ENCODE data around the gene NCK1. TPM values are rescaled to one million over a fixed set of nuclear protein-coding genes. Genes with fewer than 3 reads are reported as not detected.
"Not testable (repeated sequence)": the region's sequence is repeated elsewhere in the genome, so short reads cannot be mapped to it uniquely, and the experiment has no call there.

The NCK1 gene
- total and polyA plus RNA-seq, 2 of the 13 experiments (the other 11 are each of a cell fraction or from before 2014, with no cell fraction given) = 14.7 to 30.4 TPM

GRCh38 chr3:136869282-136869681 is 7.3 kb downstream of the NCK1 start:
- CTCF ChIA-PET (ENCODE audit: low intra/inter-chr PET ratio, low total read pairs) = no interaction called here
- Histone ChIP-seq H3K27me3 (ENCODE audit: control insufficient read depth in 1 of 2, insufficient read depth in 2 of 2, low read length in 2 of 2) (no peaks in the 10 kb centered on the region), H2AFZ (ENCODE audit: low read length) (no peak overlapping the region), H3K4me1 (ENCODE audit: insufficient read depth, low read length) (peaks cover 65% of the 10 kb centered on the region), H3K4me3 (replicated peaks in 1 of 3; ENCODE audit: insufficient read depth in 1 of 3, low read depth in 2 of 3, low read length in 3 of 3) (no peak overlapping the region), H3K9me3 (ENCODE audit: low read length) (no peaks in the 10 kb centered on the region), H3K36me3 (replicated peaks in 1 of 2; ENCODE audit: control insufficient read depth in 1 of 2, insufficient read depth in 2 of 2, low read length in 2 of 2) (0 out of 5 replicates have a peak, but pooled peaks cover 0 to 8% of the 10 kb centered on the region in 2 experiments), H4K20me1 (ENCODE audit: insufficient read depth, low read length) (peaks cover 18% of the 10 kb centered on the region), H3K9ac (ENCODE audit: insufficient read depth, low read depth, low read length) (no peak overlapping the region), H3K4me2 (ENCODE audit: low read depth, low read length) (no peak overlapping the region), H3K79me2 (ENCODE audit: insufficient read depth, low read length) (peaks cover 91% of the 10 kb centered on the region), H3K27ac (ENCODE audit: extremely low read length, insufficient read depth, low read length) (no peak overlapping the region)
- DNase-seq (ENCODE audit: low spot score) (no peak), FAIRE-seq (no peak), ATAC-seq (no peak)
- no TSS peak for BruUV-seq (replicated peaks)
- 98% methylated on average over 9 of the region's 9 CpGs for WGBS (ENCODE audit: low lambda C conversion rate)
- TF ChIP-seq ZBTB33 (CRISPR knock-in tag; IDR thresholded peaks at IDR 0.05) = peak; percentile 68; the same call in 1 of the 2 replicates
- TF ChIP-seq POGK (CRISPR knock-in tag; conservative IDR thresholded peaks at IDR 0.05) = no peak
- in situ Hi-C loops (cut with HindIII; ENCODE audit: extremely low pct_ligation_motif_present, low pct_unique_long_range_greater_than_20kb) = no loop called here
- intact Hi-C loops (cut with micrococcal nuclease; ENCODE audit: unreplicated experiment) = no loop called here
- POLR2A ChIA-PET = no interaction called here

GRCh38 chr3:136872258-136872657 is 10.2 kb downstream of the NCK1 start:
- H3K9ac ChIP-seq (ENCODE audit: insufficient read depth, low read depth, low read length); H3K4me2 ChIP-seq (ENCODE audit: low read depth, low read length); H2AFZ ChIP-seq (ENCODE audit: low read length); in situ Hi-C loops (cut with HindIII; ENCODE audit: extremely low pct_ligation_motif_present, low pct_unique_long_range_greater_than_20kb); H3K4me3 ChIP-seq (replicated peaks in 1 of 3; ENCODE audit: insufficient read depth in 1 of 3, low read depth in 2 of 3, low read length in 3 of 3); FAIRE-seq; DNase-seq (ENCODE audit: low spot score); H3K36me3 ChIP-seq (replicated peaks in 1 of 2; ENCODE audit: control insufficient read depth in 1 of 2, insufficient read depth in 2 of 2, low read length in 2 of 2); BruUV-seq (replicated peaks); H3K9me3 ChIP-seq (ENCODE audit: low read length); H3K27me3 ChIP-seq (ENCODE audit: control insufficient read depth in 1 of 2, insufficient read depth in 2 of 2, low read length in 2 of 2); ATAC-seq; intact Hi-C loops (cut with micrococcal nuclease; ENCODE audit: unreplicated experiment); CTCF ChIA-PET (ENCODE audit: low intra/inter-chr PET ratio, low total read pairs); H3K27ac ChIP-seq (ENCODE audit: extremely low read length, insufficient read depth, low read length): not testable (repeated sequence)
- Histone ChIP-seq H3K4me1 (ENCODE audit: insufficient read depth, low read length) (peaks cover 57% of the 10 kb centered on the region), H3K79me2 (ENCODE audit: insufficient read depth, low read length) (peaks cover 83% of the 10 kb centered on the region), H4K20me1 (ENCODE audit: insufficient read depth, low read length) (peaks cover 20% of the 10 kb centered on the region)
- TF ChIP-seq ZNF841 (CRISPR knock-in tag; IDR thresholded peaks at IDR 0.05; ENCODE audit: borderline replicate concordance) = peak; percentile 93
- POLR2A ChIA-PET = interaction anchor here (2.0 kb wide), 1 partner anchor 10 kb away, joined by 6 read pairs; the partner anchor contains the start of gene NCK1
- 100% methylated on average over 3 of the region's 3 CpGs for WGBS (ENCODE audit: low lambda C conversion rate)

- POLR2A ChIA-PET; H3K9me3 ChIP-seq (ENCODE audit: low read length); BruUV-seq (replicated peaks); H2AFZ ChIP-seq (ENCODE audit: low read length); CTCF ChIA-PET (ENCODE audit: low intra/inter-chr PET ratio, low total read pairs); H3K4me3 ChIP-seq (replicated peaks in 1 of 3; ENCODE audit: insufficient read depth in 1 of 3, low read depth in 2 of 3, low read length in 3 of 3); H3K36me3 ChIP-seq (replicated peaks in 1 of 2; ENCODE audit: control insufficient read depth in 1 of 2, insufficient read depth in 2 of 2, low read length in 2 of 2); H3K27ac ChIP-seq (ENCODE audit: extremely low read length, insufficient read depth, low read length); H3K27me3 ChIP-seq (ENCODE audit: control insufficient read depth in 1 of 2, insufficient read depth in 2 of 2, low read length in 2 of 2); ATAC-seq; in situ Hi-C loops (cut with HindIII; ENCODE audit: extremely low pct_ligation_motif_present, low pct_unique_long_range_greater_than_20kb); FAIRE-seq; H3K9ac ChIP-seq (ENCODE audit: insufficient read depth, low read depth, low read length); DNase-seq (ENCODE audit: low spot score); H3K4me2 ChIP-seq (ENCODE audit: low read depth, low read length); intact Hi-C loops (cut with micrococcal nuclease; ENCODE audit: unreplicated experiment): not testable (repeated sequence)
- Histone ChIP-seq H4K20me1 (ENCODE audit: insufficient read depth, low read length) (peaks cover 11% of the 10 kb centered on the region), H3K4me1 (ENCODE audit: insufficient read depth, low read length) (peaks cover 16% of the 10 kb centered on the region), H3K79me2 (ENCODE audit: insufficient read depth, low read length) (peaks cover 71% of the 10 kb centered on the region)
- 96% methylated on average over 2 of the region's 2 CpGs for WGBS (ENCODE audit: low lambda C conversion rate)
These were observed 17.5 kb downstream of the NCK1 start for GRCh38 chr3:136879510-136879909.
